Body of pancreas (tissue), 4 donors: ENCODE results near the gene CCDC191. TPM values are rescaled to one million over a fixed set of nuclear protein-coding genes. Genes with fewer than 3 reads are reported as not detected.

Source experiments
- ATAC-seq: fragments of 150-250 bp; one replicate; pipeline ENCODE4 v1.9.1; 2016
- DNase-seq, 4 donors: peaks; one replicate each; pipeline ENCODE4 v3.0.0-alpha.2; 2019
- H3K27ac ChIP-seq, 4 donors: fragments of 200-600 bp; sonication (generic); 1 replicate in 3 of 4; 2 replicates in 1 of 4; pipeline versions ENCODE4 v1.5.1 to v1.6.1; 2016 to 2019; ENCODE audit warnings: mild to moderate bottlenecking in 1 of 4, mixed read lengths in 1 of 4, moderate library complexity in 1 of 4
- H3K27me3 ChIP-seq, 2 donors: fragments of 200-600 bp; sonication (generic); one replicate each; pipeline ENCODE4 v1.6.0; 2016; ENCODE audit warnings: mild to moderate bottlenecking in 1 of 2
- H3K36me3 ChIP-seq, 2 donors: fragments of 200-600 bp; sonication (generic); replicated peaks in 1 of 2; 2 replicates each; pipeline ENCODE4 v1.5.1; 2016; ENCODE audit warnings: low read depth in 2 of 2; ENCODE audit not compliant: insufficient read depth in 1 of 2
- H3K4me1 ChIP-seq: fragments of 200-600 bp; sonication (generic); one replicate; pipeline ENCODE4 v1.6.0; 2016
- H3K4me3 ChIP-seq, 2 donors: fragments of 200-600 bp; sonication (generic); 1 replicate in 1 of 2; 2 replicates in 1 of 2; pipeline ENCODE4 v1.5.1; 2016 to 2019
- H3K9me3 ChIP-seq, 3 donors: fragments of 200-600 bp; sonication (generic); 1 replicate in 2 of 3; 2 replicates in 1 of 3; pipeline ENCODE4 v1.5.1; 2016
- CTCF ChIP-seq, 7 experiments: fragments of 450-650 bp in 4 of 7; fragments of 200-600 bp in 3 of 7; sonication (generic) in 3 of 7; IDR thresholded peaks; one replicate each; pipeline ENCODE4 v1.5.1; 2016 to 2019; ENCODE audit warnings: antibody characterized with exemption in 7 of 7
- POLR2A ChIP-seq, 3 donors: fragments of 450-650 bp; IDR thresholded peaks; one replicate each; pipeline ENCODE4 v1.6.1; 2016; ENCODE audit warnings: antibody characterized with exemption in 3 of 3, mild to moderate bottlenecking in 2 of 3
- WGBS, 2 donors: methylation state at CpG; one replicate each; pipeline ENCODE4 v1.1.5; 2017; 5-methylcytosine and 5-hydroxymethylcytosine counted together
- intact Hi-C: fragments of 100-400 bp; cut with DNase I; formaldehyde crosslinking; loops from one replicate; pipeline ENCODE4 v1.15.1; 2023
- total RNA-seq, 2 donors: library from RNA; depleted of rRNA; stranded (reverse); fragments of >200 nt; gene quantifications; one replicate each; pipeline ENCODE4 v1.1.0, GENCODE V29; 2016

CCDC191 gene
- total RNA-seq, 2 donors from 2014 or later: 5.4 to 11.9 TPM

- intact Hi-C loops: no loop called here
- ATAC-seq (no peak), DNase-seq (no peak)
- no peaks in the 10 kb centered on the region for H3K27me3 ChIP-seq
- H3K27ac ChIP-seq: no peak overlapping the region
- 76 to 84% methylated on average over 5 of the region's 5 CpGs for WGBS, 2 donors
- TF ChIP-seq CTCF (IDR thresholded peaks at IDR 0.05) (no peak), POLR2A (IDR thresholded peaks at IDR 0.05) (no peak)
- H3K4me3 ChIP-seq: no peak overlapping the region
- H3K36me3 ChIP-seq: peaks cover 0 to 2% of the 10 kb centered on the region in 2 donors
- H3K9me3 ChIP-seq: no peaks in the 10 kb centered on the region
- H3K4me1 ChIP-seq: no peaks in the 10 kb centered on the region
Measured at GRCh38 chr3:113927556-113927955, 128.8 kb downstream of the CCDC191 start.

- Histone ChIP-seq H3K27ac (no peak overlapping the region), H3K27me3 (no peaks in the 10 kb centered on the region), H3K9me3 (no peaks in the 10 kb centered on the region), H3K4me1 (peaks cover 6% of the 10 kb centered on the region), H3K4me3 (no peak overlapping the region), H3K36me3 (peaks cover 0 to 4% of the 10 kb centered on the region in 2 donors)
- WGBS, 2 donors: 76 to 93% methylated on average over 2 of the region's 2 CpGs
- ATAC-seq (no peak), DNase-seq (no peak)
- intact Hi-C loops: loop anchor here (5.0 to 10.0 kb wide), 2 partner anchors 72 to 180 kb away; no protein-coding TSS in a partner anchor
- no peak for TF ChIP-seq POLR2A (IDR thresholded peaks at IDR 0.05)
- no peak for TF ChIP-seq CTCF (IDR thresholded peaks at IDR 0.05)
Measured at GRCh38 chr3:113914646-113915045, 141.7 kb downstream of the CCDC191 start.

Other genes with a start within 250 kb of the CCDC191 start
- gene GRAMD1C, start 217.7 kb downstream of the CCDC191 start, total RNA-seq: 10 to 100 TPM; 18.5 to 27.0 TPM
- 1 to 10 TPM; 5.6 to 7.0 TPM for gene ZDHHC23, start 108.5 kb downstream of the CCDC191 start, total RNA-seq
- 10 to 100 TPM; 10.6 to 15.8 TPM for gene QTRT2, start 211 bp upstream of the CCDC191 start, total RNA-seq
- not detected for gene DRD3, start 122.5 kb upstream of the CCDC191 start, total RNA-seq
- not detected for gene ZNF80, start 181.1 kb upstream of the CCDC191 start, total RNA-seq
- gene TIGIT, start 237.5 kb upstream of the CCDC191 start, total RNA-seq: not detected